Sciatic nerve (tissue), 2 donors: ENCODE measurements around the gene TMEM244. TPM values are rescaled to one million over a fixed set of nuclear protein-coding genes. Genes with fewer than 3 reads are reported as not detected.
"Not testable (repeated sequence)": the region's sequence is repeated elsewhere in the genome, so short reads cannot be mapped to it uniquely, and the experiment has no call there.

Source experiments
- ATAC-seq: fragments of 200-7000 bp; cut with Tn5 transposase; one replicate; pipeline ENCODE4 v1.9.1; 2020; ENCODE audit warnings: mild to moderate bottlenecking, moderate library complexity
- DNase-seq: peaks from one replicate; pipeline ENCODE4 v3.0.0-alpha.2; 2020; ENCODE audit warnings: low spot score
- intact Hi-C: fragments of 100-400 bp; cut with DNase I; formaldehyde crosslinking; loops from one replicate; pipeline ENCODE4 v1.14.2; 2022
- total RNA-seq: library from RNA; stranded (reverse); fragmentation: NEBNext Ultra II Directional; extraction: Animal tissue kit (Norgen Biotek cat#: 25700); gene quantifications from one replicate; pipeline ENCODE4 v1.2.1, GENCODE V29; 2021
- donor health status: DM: no; HTN: no; CAD: no.
- donor health status: DM: no; HTN: no; CAD: no.

The TMEM244 gene, protein sequence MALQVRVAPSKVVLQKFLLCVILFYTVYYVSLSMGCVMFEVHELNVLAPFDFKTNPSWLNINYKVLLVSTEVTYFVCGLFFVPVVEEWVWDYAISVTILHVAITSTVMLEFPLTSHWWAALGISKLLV
- total RNA-seq = not detected

DNA sequence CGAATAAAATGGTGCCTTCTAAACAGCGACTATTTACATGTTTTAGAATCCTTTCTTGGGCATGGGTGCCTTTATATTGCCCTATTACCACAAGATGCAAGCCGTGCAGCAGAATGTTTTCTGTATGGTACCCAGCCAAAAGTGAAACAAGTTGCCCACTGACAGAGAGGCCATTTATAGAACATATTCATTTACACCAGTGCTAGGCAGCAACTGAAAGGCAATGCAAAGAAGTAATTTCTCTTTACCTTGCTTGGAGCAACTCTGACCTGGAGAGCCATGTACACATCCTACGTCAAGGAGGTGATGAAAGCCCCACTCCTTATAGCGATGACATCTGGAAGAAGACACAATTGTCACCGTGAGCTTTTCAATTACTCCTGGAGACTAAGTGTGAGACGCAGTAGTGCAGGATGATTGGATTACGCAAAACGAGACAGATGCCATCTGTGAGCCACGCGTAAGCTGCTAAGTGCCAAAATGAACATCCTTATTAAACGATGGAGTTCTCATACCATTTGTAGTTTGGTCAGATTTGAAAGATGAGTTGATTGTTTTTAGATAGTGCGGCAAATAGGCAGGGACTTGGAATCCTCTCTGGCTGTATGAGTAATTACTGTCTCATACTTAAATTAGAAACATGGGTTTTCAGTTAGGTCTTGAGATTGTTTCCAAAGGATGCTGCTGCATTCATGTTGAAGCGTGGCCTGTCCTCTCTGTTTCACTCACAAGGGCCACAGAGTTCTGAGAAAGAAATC is at the start of gene TMEM244:
Gene TMEM244 (minus strand): TSS at position 408 of the 758 bp plus-strand sequence. CDS start 127 bp downstream, at position 281.
- intact Hi-C loops = no loop called here
- DNase-seq (no peak), ATAC-seq (no peak)

DNA sequence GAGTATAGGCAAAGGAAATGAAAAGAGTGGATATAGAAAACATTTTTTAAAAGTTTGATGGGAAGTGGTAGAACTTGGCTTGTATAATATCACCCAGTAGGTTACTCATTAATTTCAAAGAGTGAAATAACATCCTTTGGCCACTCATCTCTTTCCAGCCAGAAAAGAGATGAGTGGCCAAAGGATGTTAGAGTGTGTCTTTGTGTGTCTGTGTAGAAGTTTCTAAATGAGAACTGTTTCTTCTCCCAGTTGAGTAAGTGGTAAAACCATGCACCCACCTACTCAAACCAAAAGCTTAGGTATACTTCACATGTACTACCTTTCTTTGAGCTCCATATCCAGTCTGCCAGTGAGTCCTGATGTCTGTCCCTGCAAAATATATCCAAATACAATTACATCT is 47.7 kb upstream of the TMEM244 start:
- intact Hi-C loops = no loop called here
- DNase-seq (no peak), ATAC-seq (no peak)

DNA sequence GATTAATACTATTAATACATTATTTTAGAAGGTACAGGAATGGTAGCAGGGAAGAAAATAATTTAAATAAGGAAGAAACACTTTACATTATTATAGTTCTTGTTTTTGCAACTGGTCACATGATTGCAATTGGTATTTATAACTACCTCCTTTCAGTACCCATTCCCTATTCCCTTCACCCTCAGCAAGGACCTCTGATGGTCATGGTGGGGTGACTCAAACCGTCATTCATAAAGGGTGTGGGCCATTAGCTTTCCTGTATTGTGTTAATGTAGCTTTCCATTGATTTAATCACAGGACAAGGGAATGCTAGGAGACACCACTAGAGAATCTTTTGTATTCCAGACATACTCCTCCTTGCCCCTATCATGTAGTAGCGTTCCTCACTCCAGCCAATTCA is 47.2 kb upstream of the TMEM244 start:
- ATAC-seq (no peak), DNase-seq (no peak)
- intact Hi-C loops = no loop called here

DNA sequence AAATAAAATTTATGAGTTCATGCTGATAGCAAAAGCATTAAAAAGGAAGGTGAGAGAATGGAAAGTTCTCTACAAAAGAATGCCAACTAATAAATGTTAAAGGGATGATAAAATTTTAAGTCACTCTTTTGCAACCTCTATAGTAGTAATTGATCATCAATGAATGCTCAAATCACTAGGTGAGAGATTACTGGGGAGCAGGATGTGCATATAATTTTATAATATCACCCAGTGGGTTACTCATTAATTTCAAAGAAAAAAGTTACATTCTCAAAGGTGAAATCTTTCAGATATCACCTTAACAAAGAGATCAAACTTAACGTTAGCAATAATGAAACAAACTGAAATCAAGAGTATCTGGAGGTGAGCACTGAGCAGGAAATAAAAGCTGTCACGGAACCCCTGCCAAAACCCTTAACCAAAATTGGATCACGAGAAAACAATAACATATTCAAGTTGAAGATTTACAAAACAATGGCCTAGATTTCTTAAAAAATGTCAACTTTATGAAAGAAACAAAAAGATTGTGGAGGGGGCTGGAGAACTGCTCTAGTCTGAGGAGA is 45.5 kb upstream of the TMEM244 start:
- ATAC-seq (no peak), DNase-seq (no peak)
- intact Hi-C loops = no loop called here

DNA sequence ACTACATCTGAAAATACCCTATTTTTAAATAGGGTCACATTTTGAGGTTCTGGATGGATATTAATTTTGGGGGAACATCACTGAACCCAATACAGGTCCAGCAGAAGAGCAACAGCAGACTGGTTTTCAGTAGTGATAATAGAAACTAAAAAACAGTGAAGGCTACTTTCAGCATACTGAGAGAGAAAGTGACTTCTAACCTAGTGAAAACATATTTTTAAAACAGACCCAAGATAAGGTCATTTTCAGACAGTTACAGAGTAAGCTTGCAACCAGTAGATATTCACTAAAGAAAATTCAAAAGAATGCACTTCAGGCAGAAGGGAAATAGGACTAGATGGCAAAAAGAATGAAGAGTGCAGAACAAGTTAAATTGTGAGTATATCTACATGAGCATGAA is 42.0 kb upstream of the TMEM244 start:
- DNase-seq (no peak), ATAC-seq (no peak)
- intact Hi-C loops = no loop called here

DNA sequence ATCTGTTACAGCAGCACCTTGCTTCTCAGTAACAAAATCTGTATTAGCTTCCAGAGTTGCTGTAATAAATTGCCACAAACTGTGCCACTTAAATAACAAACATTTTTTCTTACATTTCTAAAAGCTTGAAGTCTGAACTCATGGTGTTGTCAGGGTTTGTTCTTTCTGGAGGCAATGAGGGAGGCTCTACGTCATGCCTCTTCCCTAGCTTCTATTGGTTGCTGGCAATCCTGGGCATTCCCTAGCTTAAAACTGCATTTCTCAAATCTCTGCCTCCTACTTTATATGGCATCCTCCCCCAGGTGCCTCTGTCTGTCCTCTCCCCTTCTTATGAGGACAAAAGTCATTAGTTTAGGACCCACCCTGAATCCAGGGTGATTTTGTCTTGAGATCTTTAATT is 41.6 kb upstream of the TMEM244 start:
- ATAC-seq (no peak), DNase-seq (no peak)
- intact Hi-C loops = no loop called here

DNA sequence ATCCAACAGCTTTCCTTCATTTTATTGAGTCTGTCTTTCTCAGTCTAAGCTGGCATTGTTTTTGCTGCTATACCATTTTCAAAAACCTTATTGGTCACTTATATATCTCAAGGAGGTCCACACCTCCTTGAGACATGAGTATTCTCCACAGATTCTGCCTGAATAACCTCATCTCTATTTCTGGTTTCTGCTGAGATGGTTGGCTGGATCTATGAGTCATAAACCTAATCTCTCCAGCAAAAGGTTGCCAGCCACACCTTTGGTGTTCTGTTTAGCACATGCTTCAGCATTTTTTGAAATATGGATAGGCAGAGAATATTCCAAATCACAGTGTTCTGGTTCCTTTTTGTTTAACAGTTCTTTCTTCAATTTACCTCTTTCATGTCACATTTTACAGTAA is 40.8 kb upstream of the TMEM244 start:
- DNase-seq (no peak), ATAC-seq (no peak)
- intact Hi-C loops = no loop called here

DNA sequence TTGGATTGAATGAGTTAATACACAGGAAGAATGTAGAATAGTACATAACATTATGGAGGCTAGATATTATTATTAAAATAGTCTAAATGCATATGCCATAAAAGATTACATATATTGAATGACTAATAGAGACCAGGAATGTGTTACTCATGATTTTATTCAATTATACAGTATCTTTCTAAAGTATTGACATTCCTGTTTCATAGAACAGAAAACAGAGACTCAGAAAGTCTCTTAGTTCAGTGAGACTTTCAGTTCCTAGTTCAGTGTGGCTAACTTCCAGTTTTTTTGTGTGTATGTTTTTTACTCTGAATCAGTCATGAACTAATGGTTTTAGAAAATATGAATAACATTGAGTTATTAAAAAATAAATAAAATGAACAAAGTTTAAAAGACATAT is 34.6 kb upstream of the TMEM244 start:
- DNase-seq (no peak), ATAC-seq (no peak)
- intact Hi-C loops = no loop called here

DNA sequence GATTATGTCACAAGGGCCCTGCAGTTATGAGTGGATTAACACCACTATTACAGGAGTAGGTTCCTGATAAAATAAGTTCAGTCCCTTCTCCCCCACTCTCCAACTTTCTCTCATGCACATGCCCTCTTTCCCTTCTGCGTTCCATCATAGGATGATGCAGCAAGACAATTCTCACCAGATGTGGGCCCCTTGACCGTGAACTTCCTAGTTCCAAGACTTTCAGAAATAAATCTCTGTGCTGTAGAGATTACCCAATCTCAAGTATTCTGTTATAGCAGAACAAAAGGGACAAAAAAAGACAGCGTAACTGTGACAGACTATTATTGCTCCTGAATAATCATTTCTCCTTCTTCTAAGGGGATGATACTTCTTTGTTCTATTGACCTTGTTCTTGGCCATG is 33.8 kb upstream of the TMEM244 start:
- ATAC-seq (peak; percentile 20), DNase-seq (no peak)
- intact Hi-C loops = no loop called here

DNA sequence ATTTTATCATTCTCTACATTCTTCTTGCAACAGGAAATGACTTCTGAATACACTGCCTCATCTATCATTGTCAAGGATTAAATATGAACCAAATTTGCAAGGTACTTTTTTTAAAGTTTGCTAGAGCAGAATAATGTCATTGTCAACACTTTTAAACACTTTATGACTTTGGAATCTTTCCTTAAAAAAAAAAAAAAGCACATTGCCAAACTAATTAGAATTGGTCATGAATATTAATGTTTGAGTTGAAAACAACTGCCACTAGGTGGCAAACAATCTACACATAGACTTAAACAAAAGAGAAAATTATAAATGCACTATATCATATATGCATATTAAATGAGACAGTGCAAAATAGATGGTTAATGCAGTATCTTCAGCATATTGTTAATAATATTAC is 32.5 kb upstream of the TMEM244 start:
- intact Hi-C loops = no loop called here
- ATAC-seq (no peak), DNase-seq (no peak)

DNA sequence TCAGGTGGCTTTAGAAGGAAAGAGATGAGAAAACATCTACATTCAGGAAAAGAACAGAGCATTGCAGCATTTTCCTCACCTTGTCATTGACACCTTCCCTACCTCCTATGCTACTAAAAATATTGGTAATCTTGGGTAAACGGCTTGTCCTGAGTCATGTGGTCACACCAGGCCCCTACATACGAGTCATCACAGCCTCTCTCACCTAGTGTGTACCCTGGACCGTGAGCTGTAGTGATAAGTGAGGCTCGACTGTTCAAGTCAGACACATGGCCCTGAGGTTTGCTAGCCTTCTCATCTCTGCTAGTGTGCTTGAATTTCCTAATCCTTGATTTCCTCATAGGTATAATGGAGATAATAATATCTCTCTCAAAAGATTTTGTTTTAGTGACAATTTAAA is 29.6 kb upstream of the TMEM244 start:
- intact Hi-C loops = no loop called here
- DNase-seq (no peak), ATAC-seq (no peak)

DNA sequence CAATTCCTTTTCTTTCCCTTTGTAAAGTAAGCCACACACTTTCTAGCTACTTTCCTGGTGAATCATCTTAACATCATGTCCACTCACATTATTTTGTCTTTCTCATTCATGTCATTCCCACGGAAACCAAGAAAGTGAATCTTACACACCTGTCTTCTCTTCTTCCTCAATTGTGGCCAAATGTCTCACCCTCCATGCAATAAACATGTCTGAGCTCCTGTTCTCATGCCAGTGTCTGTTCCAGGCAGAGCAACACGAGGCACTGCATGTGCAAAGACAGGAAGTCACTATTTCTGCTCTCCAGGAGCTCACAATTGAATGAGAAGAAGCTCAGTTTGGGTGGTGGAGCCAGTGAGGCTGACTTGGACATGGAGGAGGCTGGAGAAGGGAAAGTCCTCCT is 29.0 kb upstream of the TMEM244 start:
- ATAC-seq = no peak
- intact Hi-C loops = no loop called here
- no peak for DNase-seq

DNA sequence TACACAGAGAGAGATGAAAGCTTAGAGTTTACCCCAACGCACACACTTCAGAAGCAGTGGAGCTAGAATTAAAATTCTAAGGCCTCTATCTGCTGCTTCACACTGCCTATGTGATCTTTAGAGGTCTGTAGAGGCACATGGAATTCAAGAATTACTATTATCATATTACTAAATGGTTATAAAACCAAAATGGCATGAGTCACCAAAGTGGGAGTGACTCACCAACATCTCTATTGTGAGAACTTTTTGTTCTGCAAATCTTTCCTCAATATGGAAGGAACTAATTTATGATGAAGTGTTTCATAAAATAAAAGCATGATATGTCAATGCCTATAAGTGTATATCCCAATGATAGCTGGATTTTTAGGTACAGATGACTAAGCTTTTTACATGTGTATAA is 28.5 kb upstream of the TMEM244 start:
- ATAC-seq (no peak), DNase-seq (no peak)
- intact Hi-C loops = no loop called here

DNA sequence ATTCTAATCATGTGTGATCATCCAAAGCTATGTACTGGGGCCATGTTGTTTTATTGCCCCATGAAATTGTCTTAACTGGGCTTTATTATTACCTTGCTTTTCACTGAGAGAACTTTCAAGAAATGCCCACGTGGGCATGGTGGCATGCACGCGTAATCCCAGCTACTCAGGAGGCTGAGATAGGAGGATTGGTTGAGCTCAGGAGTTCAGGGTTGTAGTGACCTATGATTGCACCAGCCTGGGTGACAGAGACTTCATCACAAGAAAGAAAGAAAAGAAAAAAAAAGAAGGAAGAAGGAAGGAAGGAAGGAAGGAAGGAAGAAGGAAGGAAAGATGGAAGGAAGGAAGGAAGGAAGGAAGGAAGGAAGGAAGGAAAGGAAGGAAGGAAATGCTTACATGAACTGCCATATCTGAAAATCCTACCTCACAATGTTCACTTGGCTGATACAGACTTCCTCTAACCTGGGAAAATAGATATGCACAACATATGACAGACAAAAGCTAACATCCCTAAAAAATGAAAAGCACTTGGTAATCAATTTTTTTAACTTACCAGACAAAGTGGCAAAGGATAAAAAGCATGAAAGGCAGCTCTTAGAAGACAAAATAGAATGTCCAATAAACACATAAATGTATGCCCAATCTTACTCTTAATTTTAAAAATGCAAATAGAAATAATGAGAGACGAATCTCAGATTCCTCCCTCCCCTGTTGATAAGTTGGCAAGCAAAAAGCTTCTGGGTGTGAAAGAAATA is 25.5 kb upstream of the TMEM244 start:
- ATAC-seq (no peak), DNase-seq (no peak)
- intact Hi-C loops = no loop called here

DNA sequence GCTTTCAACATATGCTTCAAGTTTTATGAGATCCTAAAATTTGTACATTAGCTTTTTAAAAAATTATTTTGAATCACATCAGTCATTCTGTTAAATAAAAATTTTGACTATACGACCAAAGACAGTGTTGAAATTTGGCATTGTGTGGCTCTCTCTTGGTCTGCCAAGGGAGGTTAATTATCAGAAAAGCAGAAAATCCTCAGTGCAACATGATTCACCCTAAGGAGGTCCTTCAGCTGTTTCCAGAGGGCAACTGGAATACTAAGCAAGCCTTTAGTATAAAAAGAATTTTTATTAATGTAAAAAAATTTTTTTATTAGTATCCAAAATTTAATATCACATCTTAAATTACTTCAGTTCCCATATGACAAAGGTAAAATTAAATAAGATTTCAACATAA is 23.1 kb upstream of the TMEM244 start:
- intact Hi-C loops = no loop called here
- DNase-seq = no peak
- no peak for ATAC-seq

DNA sequence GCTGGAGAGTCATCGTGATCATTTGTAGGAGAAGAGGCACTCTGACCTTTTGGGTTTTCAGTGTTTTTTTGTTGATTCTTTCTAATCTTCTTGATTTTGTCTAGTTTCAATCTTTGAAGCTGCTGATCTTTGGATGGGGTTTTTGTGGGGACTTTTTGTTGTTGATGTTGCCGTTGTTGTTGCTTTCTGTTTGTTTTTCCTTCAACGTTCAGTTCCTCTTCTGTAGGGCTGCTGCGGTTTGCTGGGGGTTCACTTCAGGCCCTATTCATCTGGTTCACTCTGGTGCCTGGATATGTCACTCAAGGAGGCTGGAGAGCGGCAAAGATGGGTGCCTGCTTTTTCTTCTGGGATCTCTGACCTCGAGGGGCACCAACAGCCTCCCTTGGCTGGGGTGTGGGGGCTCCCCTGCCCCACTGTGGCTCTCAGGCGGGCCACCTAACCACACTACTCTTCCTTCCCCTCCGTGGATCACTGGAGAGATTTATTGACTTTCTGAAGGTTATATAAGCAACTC is 21.5 kb upstream of the TMEM244 start:
- intact Hi-C loops = no loop called here
- ATAC-seq = no peak
- no peak for DNase-seq

DNA sequence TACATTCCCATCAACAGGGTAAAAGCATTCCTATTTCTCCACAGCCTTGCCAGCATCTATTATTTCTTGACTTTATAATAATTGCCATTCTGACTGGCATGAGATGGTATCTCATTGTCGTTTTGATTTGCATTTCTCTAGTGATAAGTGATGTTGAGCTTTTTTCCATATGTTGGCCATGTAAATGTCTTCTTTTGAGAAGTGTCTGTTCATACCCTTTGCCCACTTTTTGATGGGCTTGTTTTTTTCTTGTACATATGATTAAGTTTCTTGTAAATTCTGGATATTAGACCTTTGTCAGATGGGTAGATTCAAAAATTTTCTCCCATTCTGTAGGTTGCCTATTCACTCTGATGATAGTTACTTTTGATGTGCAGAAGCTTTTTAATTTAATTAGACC is 16.8 kb upstream of the TMEM244 start:
- DNase-seq, intact Hi-C loops, ATAC-seq: not testable (repeated sequence)

DNA sequence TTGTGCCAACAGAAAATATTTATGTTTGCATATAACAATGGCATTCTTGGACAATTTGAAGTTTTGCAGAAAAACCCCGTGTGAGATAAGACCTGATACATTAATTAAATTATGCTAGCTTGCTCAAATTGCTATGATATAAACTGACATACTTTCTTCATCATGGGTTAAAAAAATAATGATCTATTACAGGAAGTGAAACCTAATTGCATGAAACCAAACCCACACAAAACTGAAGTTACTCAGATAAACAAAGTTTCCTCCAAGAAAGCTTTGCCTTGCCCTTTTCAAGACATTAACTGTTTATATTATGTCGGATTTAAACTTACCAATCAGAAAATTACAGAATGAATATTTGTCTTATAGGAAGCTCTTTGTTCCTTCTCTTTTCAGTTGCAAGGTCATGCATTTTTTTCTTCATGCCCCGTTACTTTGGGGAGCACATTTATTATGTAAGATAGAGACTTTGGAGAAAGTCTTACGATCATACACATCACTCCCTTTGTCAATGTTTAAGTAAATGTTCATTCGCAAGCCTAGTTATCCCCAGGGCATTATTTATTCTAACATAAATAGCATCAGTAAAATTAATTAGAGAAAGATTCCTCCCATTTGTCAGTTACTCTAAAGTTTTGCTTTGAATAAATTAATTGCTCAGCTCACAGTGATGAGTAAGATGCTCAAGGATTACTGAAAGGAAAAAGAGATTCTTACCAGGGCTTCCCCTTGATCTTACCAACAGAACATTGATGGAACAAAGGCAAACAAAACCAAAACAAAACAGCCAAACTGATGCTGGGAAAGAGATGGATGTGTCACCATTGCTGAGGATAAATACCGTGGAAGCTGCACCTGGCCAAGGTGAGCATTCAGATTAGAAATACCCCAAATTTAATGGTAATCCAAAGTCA is 14.8 kb upstream of the TMEM244 start:
- ATAC-seq (no peak), DNase-seq (no peak)
- intact Hi-C loops = no loop called here

DNA sequence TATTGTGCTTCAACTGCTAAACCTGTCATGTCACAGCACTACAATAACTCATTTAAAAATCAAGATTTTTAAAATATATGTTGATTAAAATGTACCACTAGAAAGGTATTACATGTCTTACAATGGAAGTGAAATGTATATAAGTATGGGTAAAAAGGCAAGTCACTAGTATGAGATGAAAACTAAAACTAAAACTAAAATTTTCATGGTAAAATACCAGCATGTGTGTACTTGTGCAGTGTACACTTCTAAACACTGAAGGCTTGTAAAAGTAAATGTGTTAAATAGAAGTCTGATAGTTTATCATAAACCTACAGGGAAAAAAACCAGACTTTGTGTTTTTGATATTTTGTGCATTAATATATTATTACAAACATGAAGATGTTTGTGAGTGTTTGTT is 13.7 kb upstream of the TMEM244 start:
- intact Hi-C loops = no loop called here
- ATAC-seq (no peak), DNase-seq (no peak)
